ENCODE measurements around the gene VAV2.

The VAV2 gene

DNA sequence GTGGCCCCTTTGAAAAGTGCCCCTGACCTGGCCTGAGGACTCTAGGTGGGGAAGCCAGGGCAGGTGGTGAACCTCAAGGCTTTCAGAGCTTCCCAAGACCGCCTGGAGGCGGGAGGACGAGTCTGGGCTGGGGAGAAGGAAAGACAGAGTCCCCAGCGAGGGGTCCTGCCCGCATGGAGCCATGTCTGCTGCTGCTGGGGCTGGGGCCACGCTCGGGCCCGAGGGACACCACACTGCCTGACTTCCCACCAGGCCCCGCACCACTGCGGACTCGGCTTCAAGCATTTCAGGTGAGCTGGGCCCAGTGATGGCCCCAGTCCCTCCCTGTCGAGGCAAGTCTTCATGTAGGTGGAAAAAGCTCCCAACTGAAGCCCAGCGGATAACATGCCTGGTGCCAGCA, 191.9 kb downstream of the VAV2 start:
- Mint-ChIP-seq H3K4me3 (no peak overlapping the region), H3K27ac (no peak overlapping the region), H3K27me3 (no peaks in the 10 kb centered on the region), H3K4me1 (ENCODE audit: low read depth) (no peaks in the 10 kb centered on the region), H3K9me3 (no peaks in the 10 kb centered on the region), H3K36me3 (ENCODE audit: low read depth) (no peaks in the 10 kb centered on the region)
- DNase-seq, result no peak

DNA sequence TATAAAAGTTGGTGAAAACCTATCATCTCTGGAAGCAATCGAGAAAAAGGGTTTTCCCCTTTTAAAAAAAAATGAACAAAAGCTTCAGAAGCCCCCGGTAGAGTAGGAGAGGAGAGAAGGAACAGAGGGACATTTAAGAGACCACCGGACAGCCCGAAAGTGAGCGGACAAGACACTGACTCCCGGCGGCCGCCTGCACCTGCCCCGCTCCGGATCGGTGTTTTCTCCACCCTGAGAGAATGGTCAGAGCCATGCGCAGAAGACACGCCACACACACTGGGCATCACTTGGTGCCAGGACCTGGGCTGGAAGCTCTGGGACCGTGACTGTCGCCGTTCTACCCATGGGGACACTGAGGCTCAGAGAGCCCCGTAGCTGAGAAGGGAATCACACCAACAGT, 192.4 kb downstream of the VAV2 start:
- Mint-ChIP-seq H3K4me3 (no peak overlapping the region), H3K27ac (no peak overlapping the region), H3K4me1 (ENCODE audit: low read depth) (no peaks in the 10 kb centered on the region), H3K9me3 (no peaks in the 10 kb centered on the region), H3K36me3 (ENCODE audit: low read depth) (no peaks in the 10 kb centered on the region), H3K27me3 (no peaks in the 10 kb centered on the region)
- no peak for DNase-seq

DNA sequence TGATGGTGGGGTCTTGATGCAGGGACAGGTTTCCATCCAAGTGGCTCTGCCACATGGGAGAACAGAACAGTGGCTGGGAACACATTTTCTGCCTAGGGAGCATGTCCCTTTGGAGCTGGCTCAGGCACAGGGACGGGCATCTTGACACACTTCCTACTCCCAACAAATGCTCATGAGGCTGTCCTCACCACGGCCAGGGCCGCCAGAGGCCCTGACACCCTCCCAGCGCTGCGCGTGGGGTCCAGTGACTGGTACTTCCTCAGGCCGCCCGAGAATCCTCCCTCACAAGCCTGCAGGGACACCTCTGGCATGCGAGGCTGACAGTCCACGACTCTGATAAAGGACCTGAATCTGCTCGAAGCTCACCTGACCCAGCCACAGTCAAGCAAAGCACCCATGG, 193.0 kb downstream of the VAV2 start:
- H3K27me3 Mint-ChIP-seq, result no peaks in the 10 kb centered on the region
- no peak overlapping the region for H3K4me3 Mint-ChIP-seq
- H3K4me1 Mint-ChIP-seq (ENCODE audit: low read depth), result no peaks in the 10 kb centered on the region
- DNase-seq, result no peak
- H3K27ac Mint-ChIP-seq, result no peak overlapping the region
- no peaks in the 10 kb centered on the region for H3K9me3 Mint-ChIP-seq
- H3K36me3 Mint-ChIP-seq (ENCODE audit: low read depth), result no peaks in the 10 kb centered on the region

DNA sequence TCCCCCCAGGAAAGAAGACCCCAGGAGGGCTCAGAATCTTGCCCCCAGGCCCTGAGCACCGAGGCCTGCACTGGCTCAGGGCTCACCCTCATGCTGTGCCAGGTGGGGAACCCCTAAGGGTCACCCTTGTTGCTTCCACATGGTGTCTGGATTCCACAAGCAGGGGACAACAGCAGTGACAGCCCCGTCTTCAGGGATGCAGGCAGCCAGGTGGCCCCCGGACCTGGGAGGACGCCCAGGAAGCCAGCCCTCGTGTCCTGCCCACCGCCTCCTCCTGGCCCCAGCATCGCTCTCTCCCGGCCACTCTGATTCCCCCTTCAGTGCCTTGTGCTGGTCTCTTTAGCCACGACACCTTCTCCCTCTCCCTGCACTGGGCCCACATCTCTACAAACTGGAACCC, 194.0 kb downstream of the VAV2 start:
- DNase-seq, result no peak
- H3K27ac Mint-ChIP-seq, result no peak overlapping the region

DNA sequence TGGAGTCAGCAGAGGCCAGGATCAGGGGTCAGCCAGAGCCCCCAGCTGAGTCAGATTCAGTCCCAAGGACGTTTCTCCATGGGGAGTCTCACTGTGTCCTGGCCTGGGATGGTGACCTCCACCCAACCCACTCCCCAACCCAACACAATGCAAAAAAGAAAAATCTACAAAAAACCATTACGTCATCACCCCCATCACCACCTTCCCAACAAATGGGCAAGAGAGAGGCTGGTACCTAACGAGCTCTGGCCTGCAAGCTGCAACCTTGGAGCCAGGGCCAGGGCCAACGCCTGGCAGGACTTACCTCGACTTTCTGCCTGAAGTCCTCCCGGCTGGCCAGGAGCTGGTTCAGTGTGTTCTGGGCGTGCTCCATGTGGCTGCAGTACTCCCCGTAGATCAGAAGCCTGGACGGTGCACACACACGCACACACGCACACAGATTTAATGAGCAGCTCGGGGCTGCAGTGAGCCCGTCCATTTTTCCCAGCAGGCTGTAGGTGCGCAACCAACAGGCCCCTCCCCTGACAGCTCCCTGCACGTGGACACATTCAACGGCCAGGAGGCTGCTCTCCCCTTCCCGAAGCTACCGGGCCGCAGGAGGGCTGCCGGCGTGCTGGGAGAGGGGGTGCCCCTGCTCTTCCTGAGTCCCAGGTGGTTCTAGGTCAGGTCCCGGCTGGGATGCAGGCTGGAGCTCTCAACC, 194.6 kb downstream of the VAV2 start:
- Mint-ChIP-seq H3K36me3 (ENCODE audit: low read depth) (no peaks in the 10 kb centered on the region), H3K27ac (no peak overlapping the region), H3K4me1 (ENCODE audit: low read depth) (peaks cover 4% of the 10 kb centered on the region), H3K4me3 (no peak overlapping the region), H3K9me3 (no peaks in the 10 kb centered on the region), H3K27me3 (no peaks in the 10 kb centered on the region)
- DNase-seq, result no peak

More for the DNA sequence above, 194.0 kb downstream of the VAV2 start:
- Mint-ChIP-seq H3K4me3 (no peak overlapping the region), H3K9me3 (no peaks in the 10 kb centered on the region), H3K4me1 (ENCODE audit: low read depth) (no peaks in the 10 kb centered on the region), H3K27me3 (no peaks in the 10 kb centered on the region), H3K36me3 (ENCODE audit: low read depth) (no peaks in the 10 kb centered on the region)

DNA sequence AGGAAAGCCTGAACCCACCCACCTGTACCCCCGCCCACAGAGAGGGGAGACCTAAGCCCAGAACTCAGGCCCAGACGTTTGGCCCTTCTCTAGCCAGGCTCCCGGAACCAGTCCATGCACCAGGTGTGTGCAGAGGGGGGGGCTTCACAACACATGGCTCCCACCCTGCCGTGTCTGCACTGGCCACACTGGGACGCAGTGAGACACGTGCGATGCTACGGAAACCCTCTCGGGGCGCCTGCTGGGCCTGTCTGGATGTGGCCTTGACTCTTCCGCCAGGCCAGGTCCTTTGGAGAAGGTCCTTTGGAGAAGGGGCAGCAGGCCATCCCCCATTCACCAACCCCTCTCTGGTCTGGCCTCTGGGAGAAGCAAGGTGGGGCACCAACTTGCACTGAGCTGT, 195.6 kb downstream of the VAV2 start:
- Mint-ChIP-seq H3K27ac (no peak overlapping the region), H3K36me3 (ENCODE audit: low read depth) (no peaks in the 10 kb centered on the region), H3K27me3 (peaks cover 4% of the 10 kb centered on the region), H3K9me3 (no peaks in the 10 kb centered on the region), H3K4me1 (ENCODE audit: low read depth) (peaks cover 4% of the 10 kb centered on the region), H3K4me3 (no peak overlapping the region)
- DNase-seq, result no peak

DNA sequence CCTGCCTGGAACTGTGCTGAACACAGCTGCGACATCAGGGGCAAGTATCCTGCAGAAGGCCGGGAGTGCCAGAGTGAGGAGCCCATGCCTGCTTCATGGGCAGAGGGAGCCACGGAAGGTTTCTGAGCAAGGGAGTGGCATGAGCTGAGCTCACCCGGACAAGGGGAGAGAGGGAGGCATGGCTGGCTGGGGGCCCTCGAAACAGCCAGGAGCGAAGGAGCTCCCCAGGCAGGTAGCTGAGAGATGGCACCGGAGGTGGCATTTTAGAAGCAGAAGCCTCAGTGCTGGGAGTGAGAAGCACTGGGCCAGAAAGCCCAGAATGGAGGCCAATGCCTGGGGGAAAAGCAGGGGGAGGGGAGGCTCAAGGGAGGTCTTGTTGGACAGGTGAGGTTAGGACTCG, 197.1 kb downstream of the VAV2 start:
- Mint-ChIP-seq H3K9me3 (no peaks in the 10 kb centered on the region), H3K4me1 (ENCODE audit: low read depth) (peaks cover 4% of the 10 kb centered on the region), H3K27ac (no peak overlapping the region), H3K27me3 (peaks cover 4% of the 10 kb centered on the region), H3K36me3 (ENCODE audit: low read depth) (no peaks in the 10 kb centered on the region), H3K4me3 (no peak overlapping the region)
- DNase-seq, result no peak

DNA sequence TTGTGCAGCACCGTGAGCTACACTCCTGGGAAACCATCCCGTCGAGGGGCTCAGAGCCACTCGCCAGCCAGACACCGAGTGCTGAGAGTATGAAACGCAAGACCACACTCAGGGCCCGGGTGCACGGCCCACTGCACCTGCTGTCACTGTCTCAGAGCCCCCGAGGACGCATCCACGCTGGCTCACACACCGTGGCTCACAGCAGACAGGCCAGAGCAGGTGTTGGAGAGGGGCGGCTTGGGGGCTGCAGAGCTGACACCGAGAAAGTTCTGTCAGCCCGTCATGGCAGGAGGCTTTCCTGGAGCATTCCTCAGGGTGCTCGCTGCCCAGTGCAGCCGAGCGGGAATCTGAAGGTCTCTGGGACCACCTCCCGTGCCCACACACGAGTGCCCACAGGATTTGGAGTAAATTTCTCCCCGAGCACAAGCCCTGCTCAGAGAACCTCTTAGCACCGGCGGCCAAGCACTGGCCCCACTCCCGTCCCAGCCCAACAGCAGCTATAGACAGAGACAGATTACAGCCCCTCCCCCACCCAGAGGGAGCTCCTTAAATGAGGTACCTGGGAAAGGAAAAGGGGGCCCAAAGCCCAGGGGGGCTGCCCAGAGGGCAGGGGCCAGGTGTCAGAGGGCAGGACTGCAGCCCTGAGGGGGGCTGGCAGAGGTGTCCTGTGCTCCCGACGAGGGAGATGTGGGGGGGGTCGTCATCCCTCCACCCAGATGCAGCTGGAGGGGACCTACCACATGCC, 197.9 kb downstream of the VAV2 start:
- Mint-ChIP-seq H3K27me3 (peaks cover 8% of the 10 kb centered on the region), H3K4me1 (ENCODE audit: low read depth) (peaks cover 4% of the 10 kb centered on the region), H3K4me3 (no peak overlapping the region), H3K27ac (no peak overlapping the region), H3K9me3 (no peaks in the 10 kb centered on the region), H3K36me3 (ENCODE audit: low read depth) (no peaks in the 10 kb centered on the region)
- no peak for DNase-seq

DNA sequence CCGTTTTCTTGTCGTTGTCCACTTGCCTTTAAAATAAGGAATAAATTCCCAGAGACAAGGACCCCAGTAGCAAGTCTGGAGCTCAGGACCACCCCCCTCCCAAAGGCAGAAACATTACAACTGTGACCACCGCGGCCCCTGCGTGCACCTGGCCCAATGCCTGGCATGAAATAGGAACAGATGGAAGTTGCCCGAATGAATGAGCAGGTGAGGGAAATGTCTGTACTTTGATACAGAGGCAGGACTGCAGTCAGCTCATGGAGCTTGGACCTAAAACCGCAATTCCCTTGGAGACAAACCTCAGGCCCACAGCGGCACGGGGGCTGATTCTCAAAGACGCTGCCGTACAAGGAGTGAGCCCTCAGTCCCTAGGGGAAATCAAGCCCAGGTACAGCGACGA, 198.7 kb downstream of the VAV2 start:
- H3K27me3 Mint-ChIP-seq, result peaks cover 15% of the 10 kb centered on the region
- no peak overlapping the region for H3K4me3 Mint-ChIP-seq
- no peak overlapping the region for H3K27ac Mint-ChIP-seq
- DNase-seq, result no peak
- H3K36me3 Mint-ChIP-seq (ENCODE audit: low read depth), result no peaks in the 10 kb centered on the region
- no peaks in the 10 kb centered on the region for H3K9me3 Mint-ChIP-seq
- H3K4me1 Mint-ChIP-seq (ENCODE audit: low read depth), result peaks cover 4% of the 10 kb centered on the region

DNA sequence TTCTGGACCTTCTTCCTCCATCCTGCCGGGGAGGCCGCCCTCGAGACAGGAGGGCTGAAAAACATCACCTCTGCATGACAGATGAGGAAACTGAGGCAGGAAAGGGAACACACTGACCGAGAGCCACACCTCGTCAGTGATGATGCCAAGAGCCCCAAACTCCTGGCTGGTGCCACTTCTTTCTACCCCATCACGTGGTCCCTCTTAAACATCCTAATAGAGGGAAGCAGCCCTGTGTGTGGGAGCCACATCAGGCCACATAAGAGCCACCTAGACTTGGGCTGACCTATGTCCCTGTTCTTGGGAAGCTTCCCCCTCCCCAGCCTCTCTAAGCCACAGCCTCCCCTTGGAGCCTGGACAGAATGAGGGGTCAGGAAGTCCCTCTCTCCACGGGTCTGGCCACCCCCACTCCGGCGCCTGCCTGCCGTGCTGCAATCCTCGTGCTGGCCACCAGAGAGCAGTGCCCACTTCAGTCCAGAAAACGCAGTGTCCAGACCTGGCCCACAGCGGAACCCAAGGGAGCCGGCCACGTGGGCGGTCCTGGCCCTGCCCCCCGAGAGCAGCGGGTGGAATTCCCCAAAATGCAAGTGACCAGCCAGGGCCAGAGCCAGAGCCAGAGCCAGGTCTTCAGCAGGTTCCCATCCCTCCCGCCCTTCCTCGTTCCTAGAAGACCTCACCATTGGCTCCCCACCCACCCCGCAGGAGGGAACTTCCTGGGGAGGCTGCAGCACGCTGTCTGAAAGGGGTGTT, 199.2 kb downstream of the VAV2 start:
- H3K27me3 Mint-ChIP-seq, result peaks cover 15% of the 10 kb centered on the region
- peaks cover 4% of the 10 kb centered on the region for H3K4me1 Mint-ChIP-seq (ENCODE audit: low read depth)
- no peak overlapping the region for H3K27ac Mint-ChIP-seq
- H3K9me3 Mint-ChIP-seq, result no peaks in the 10 kb centered on the region
- peak; percentile 71 for DNase-seq
- H3K36me3 Mint-ChIP-seq (ENCODE audit: low read depth), result no peaks in the 10 kb centered on the region
- H3K4me3 Mint-ChIP-seq, result no peak overlapping the region

DNA sequence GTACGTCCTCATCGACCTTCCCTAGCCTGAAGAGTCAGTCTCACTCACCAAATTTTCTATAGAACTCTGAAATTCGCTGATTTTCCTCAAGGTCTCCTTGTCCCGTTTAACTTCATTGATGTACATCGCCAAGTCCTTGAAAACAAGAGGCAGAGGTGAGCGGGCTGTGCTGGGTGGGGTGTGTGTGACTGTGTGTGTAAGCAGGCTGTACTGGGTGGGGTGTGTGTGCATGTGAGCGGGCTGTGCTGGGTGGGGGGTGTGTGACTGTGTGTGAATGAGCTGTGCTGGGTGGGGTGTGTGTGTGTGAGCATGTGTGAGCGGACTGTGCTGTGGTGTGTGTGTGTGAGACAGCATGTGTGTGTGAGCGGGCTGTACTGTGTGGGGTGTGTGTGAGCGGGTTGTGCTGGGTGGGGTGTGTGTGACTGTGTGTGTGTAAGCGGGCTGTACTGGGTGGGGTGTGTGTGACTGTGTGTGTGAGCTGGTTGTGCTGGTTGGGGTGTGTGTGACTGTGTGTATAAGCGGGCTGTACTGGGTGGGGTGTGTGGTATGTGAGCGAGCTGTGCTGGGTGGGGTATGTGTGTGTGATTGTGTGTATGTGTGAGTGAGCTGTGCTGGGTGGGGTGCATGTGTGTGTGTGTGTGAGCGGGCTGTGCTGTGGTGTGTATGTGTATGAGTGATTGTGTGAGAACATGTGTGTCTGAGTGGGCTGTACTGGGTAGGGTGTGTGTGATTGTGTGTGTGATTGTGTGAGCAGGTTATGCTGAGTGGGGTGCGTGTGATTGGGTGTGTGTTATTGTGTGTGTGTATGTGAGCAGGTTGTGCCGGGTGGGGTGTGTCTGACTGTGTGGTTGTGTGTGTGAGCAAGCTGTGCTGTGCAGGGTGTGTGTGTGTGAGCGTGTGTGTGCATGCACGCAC, 200.1 kb downstream of the VAV2 start:
- no peak for DNase-seq
- H3K4me1 Mint-ChIP-seq (ENCODE audit: low read depth), result peaks cover 4% of the 10 kb centered on the region
- H3K27me3 Mint-ChIP-seq, result peaks cover 15% of the 10 kb centered on the region
- H3K27ac Mint-ChIP-seq, result no peak overlapping the region
- H3K36me3 Mint-ChIP-seq (ENCODE audit: low read depth), result no peaks in the 10 kb centered on the region
- H3K4me3 Mint-ChIP-seq, result no peak overlapping the region
- no peaks in the 10 kb centered on the region for H3K9me3 Mint-ChIP-seq

DNA sequence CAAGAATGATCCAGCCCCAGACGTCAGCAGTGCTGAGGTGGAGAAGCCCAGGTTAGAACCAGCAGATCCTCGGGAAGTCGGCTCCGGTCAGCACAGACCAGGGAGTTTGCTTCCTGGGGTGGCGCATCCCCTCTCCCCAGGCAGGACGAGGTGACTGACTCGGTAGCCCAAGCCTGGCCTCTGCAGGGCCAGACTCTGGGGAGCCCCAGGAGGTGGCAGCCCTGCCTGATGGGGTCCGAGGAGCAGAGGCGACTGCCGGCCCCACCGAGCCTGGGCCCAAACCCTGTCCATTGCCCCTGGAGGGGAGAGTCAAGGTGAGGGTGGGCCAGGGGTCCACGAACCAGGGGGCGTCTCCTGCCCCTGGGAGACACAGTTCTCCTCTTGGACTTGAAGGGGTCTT, 201.1 kb downstream of the VAV2 start:
- no peak overlapping the region for H3K4me3 Mint-ChIP-seq
- H3K27ac Mint-ChIP-seq, result no peak overlapping the region
- no peaks in the 10 kb centered on the region for H3K36me3 Mint-ChIP-seq (ENCODE audit: low read depth)
- DNase-seq, result no peak
- peaks cover 4% of the 10 kb centered on the region for H3K4me1 Mint-ChIP-seq (ENCODE audit: low read depth)
- no peaks in the 10 kb centered on the region for H3K9me3 Mint-ChIP-seq
- H3K27me3 Mint-ChIP-seq, result peaks cover 15% of the 10 kb centered on the region

DNA sequence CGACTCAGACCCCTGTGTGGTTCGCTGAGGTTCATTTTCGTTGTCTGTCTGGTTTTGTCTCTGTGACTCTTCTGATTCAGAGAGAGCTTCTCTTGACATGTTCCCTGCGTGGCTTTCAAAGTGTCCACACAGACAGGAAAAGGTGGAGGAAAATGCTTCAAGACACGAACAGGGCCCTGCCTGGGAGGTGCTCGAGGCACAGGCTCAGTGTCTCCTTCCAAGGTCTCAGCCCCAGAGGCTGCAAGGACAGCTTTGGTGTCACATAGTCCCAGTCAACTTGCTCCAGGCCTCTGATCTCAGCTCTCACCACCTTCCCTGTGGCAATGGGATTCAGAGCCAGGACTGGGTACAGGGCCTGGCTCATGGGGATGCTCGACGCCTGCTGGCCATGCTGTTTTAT, 202.3 kb downstream of the VAV2 start:
- Mint-ChIP-seq H3K27me3 (peaks cover 15% of the 10 kb centered on the region), H3K9me3 (no peaks in the 10 kb centered on the region), H3K4me3 (no peak overlapping the region), H3K27ac (no peak overlapping the region), H3K36me3 (ENCODE audit: low read depth) (no peaks in the 10 kb centered on the region), H3K4me1 (ENCODE audit: low read depth) (peaks cover 4% of the 10 kb centered on the region)
- no peak for DNase-seq

Data from activated T-cell treated with anti-CD3 and anti-CD28 coated beads, Interleukin-2, amount 50 U/mL, for 24 hours (primary cell).